ENCODE measurements around the gene C20orf204.

C20orf204 gene

GRCh38 chr20:64075556-64075955, 39.6 kb downstream of the C20orf204 start:
- H3K4me3 ChIP-seq (ENCODE audit: low read length), result no peak overlapping the region
- TF ChIP-seq EZH2 (optimal IDR thresholded peaks at IDR 0.05; ENCODE audit: low read depth, low read length) (no peak), EZH2phosphoT487 (IDR thresholded peaks at IDR 0.05; ENCODE audit: low read length) (no peak), CTCF (IDR thresholded peaks at IDR 0.05; ENCODE audit: low read length) (no peak)

GRCh38 chr20:64076061-64076997, 40.3 kb downstream of the C20orf204 start:
- TF ChIP-seq CTCF (IDR thresholded peaks at IDR 0.05; ENCODE audit: low read length) (no peak), EZH2 (optimal IDR thresholded peaks at IDR 0.05; ENCODE audit: low read depth, low read length) (no peak), EZH2phosphoT487 (IDR thresholded peaks at IDR 0.05; ENCODE audit: low read length) (no peak)
- Histone ChIP-seq H3K4me3 (ENCODE audit: low read length) (no peak overlapping the region), H3K4me1 (ENCODE audit: low read length) (peaks cover 13% of the 10 kb centered on the region)

More at GRCh38 chr20:64075556-64075955, 39.6 kb downstream of the C20orf204 start:
- Histone ChIP-seq H3K9me2 (replicated peaks; ENCODE audit: insufficient read depth, low read length) (no peaks in the 10 kb centered on the region), H3K4me2 (ENCODE audit: low read depth, low read length) (no peak overlapping the region), H3K9me3 (replicated peaks; ENCODE audit: insufficient read depth, low read length) (no peaks in the 10 kb centered on the region), H2AFZ (ENCODE audit: low read length) (no peak overlapping the region), H3K79me2 (ENCODE audit: low read length) (no peaks in the 10 kb centered on the region), H4K20me1 (ENCODE audit: insufficient read depth, low read length) (no peaks in the 10 kb centered on the region), H3K27ac (ENCODE audit: low read length) (no peak overlapping the region), H3K9ac (ENCODE audit: low read length) (no peak overlapping the region), H3F3A (ENCODE audit: insufficient read depth, low read length) (peaks cover 23% of the 10 kb centered on the region), H3K4me1 (ENCODE audit: low read length) (peaks cover 13% of the 10 kb centered on the region), H3K27me3 (replicated peaks; ENCODE audit: insufficient read depth, low read length) (0 out of 2 replicates have a peak, but pooled peaks cover 4% of the 10 kb centered on the region), H3K36me3 (replicated peaks; ENCODE audit: insufficient read depth, low read length) (no peaks in the 10 kb centered on the region)
- no peak for DNase-seq

GRCh38 chr20:64077094-64077493, 41.1 kb downstream of the C20orf204 start:
- H3K27me3 ChIP-seq (replicated peaks; ENCODE audit: insufficient read depth, low read length), result peaks cover 18% of the 10 kb centered on the region
- H3K27ac ChIP-seq (ENCODE audit: low read length), result no peak overlapping the region
- no peak overlapping the region for H2AFZ ChIP-seq (ENCODE audit: low read length)
- no peak overlapping the region for H3K9ac ChIP-seq (ENCODE audit: low read length)
- H4K20me1 ChIP-seq (ENCODE audit: insufficient read depth, low read length), result no peaks in the 10 kb centered on the region
- no peaks in the 10 kb centered on the region for H3K79me2 ChIP-seq (ENCODE audit: low read length)
- DNase-seq, result no peak
- no peaks in the 10 kb centered on the region for H3K9me3 ChIP-seq (replicated peaks; ENCODE audit: insufficient read depth, low read length)
- H3K4me1 ChIP-seq (ENCODE audit: low read length), result peaks cover 13% of the 10 kb centered on the region
- no peaks in the 10 kb centered on the region for H3K36me3 ChIP-seq (replicated peaks; ENCODE audit: insufficient read depth, low read length)
- no peaks in the 10 kb centered on the region for H3K9me2 ChIP-seq (replicated peaks; ENCODE audit: insufficient read depth, low read length)
- H3K4me3 ChIP-seq (ENCODE audit: low read length), result no peak overlapping the region
- no peak for TF ChIP-seq CTCF (IDR thresholded peaks at IDR 0.05; ENCODE audit: low read length)
- TF ChIP-seq EZH2phosphoT487 (IDR thresholded peaks at IDR 0.05; ENCODE audit: low read length), result no peak
- TF ChIP-seq EZH2 (optimal IDR thresholded peaks at IDR 0.05; ENCODE audit: low read depth, low read length), result no peak
- peaks cover 26% of the 10 kb centered on the region for H3F3A ChIP-seq (ENCODE audit: insufficient read depth, low read length)
- no peak overlapping the region for H3K4me2 ChIP-seq (ENCODE audit: low read depth, low read length)

More at GRCh38 chr20:64076061-64076997, 40.3 kb downstream of the C20orf204 start:
- Histone ChIP-seq H3K27ac (ENCODE audit: low read length) (no peak overlapping the region), H2AFZ (ENCODE audit: low read length) (no peak overlapping the region), H3K9ac (ENCODE audit: low read length) (no peak overlapping the region), H3K36me3 (replicated peaks; ENCODE audit: insufficient read depth, low read length) (no peaks in the 10 kb centered on the region), H3K79me2 (ENCODE audit: low read length) (no peaks in the 10 kb centered on the region), H4K20me1 (ENCODE audit: insufficient read depth, low read length) (no peaks in the 10 kb centered on the region), H3K9me2 (replicated peaks; ENCODE audit: insufficient read depth, low read length) (no peaks in the 10 kb centered on the region), H3K9me3 (replicated peaks; ENCODE audit: insufficient read depth, low read length) (no peaks in the 10 kb centered on the region), H3F3A (ENCODE audit: insufficient read depth, low read length) (peaks cover 26% of the 10 kb centered on the region), H3K4me2 (ENCODE audit: low read depth, low read length) (no peak overlapping the region), H3K27me3 (replicated peaks; ENCODE audit: insufficient read depth, low read length) (peaks cover 10% of the 10 kb centered on the region; the same call in 1 of the 2 replicates)
- DNase-seq, result no peak

All from MM.1S (cell line).